Astrocyte (in vitro differentiated cells and primary cell): ENCODE measurements around the gene PLEKHM3. TPM values are rescaled to one million over a fixed set of nuclear protein-coding genes. Genes with fewer than 3 reads are reported as not detected.
A peak's percentile ranks its signal among the peaks of the same experiment; 100 is the strongest.

Source experiments
- DNase-seq: peaks from one replicate; pipeline ENCODE4 v3.0.0-alpha.2; 2010; ENCODE audit warnings: low read depth
- FAIRE-seq: peaks from 2 replicates; lab custom pipeline; 2011; peaks lifted over from hg19 to GRCh38; lab: Jason Lieb, UNC
- H2AFZ ChIP-seq: 2 replicates; pipeline ENCODE4 v1.6.0; 2012; ENCODE audit warnings: low read depth, low read length, inconsistent platforms
- H3K27ac ChIP-seq: 2 replicates; pipeline ENCODE4 v1.5.1; 2011; ENCODE audit warnings: low read depth, low read length, inconsistent platforms
- H3K27me3 ChIP-seq: 2 replicates; pipeline ENCODE4 v1.6.0; 2011; ENCODE audit warnings: low read length, inconsistent platforms; ENCODE audit not compliant: insufficient read depth
- H3K36me3 ChIP-seq: 2 replicates; pipeline ENCODE4 v1.5.1; 2011; ENCODE audit warnings: low read length, inconsistent platforms; ENCODE audit not compliant: insufficient read depth
- H3K4me1 ChIP-seq: 2 replicates; pipeline ENCODE4 v1.5.1; 2011; ENCODE audit warnings: low read length, inconsistent platforms; ENCODE audit not compliant: insufficient read depth
- H3K4me2 ChIP-seq: 2 replicates; pipeline ENCODE4 v1.6.0; 2012; ENCODE audit warnings: low read length, inconsistent platforms
- H3K4me3 ChIP-seq: 2 replicates; pipeline ENCODE4 v1.5.1; 2011; ENCODE audit warnings: low read depth, mild to moderate bottlenecking, low read length, inconsistent platforms; ENCODE audit not compliant: insufficient read depth
- H3K79me2 ChIP-seq: 2 replicates; pipeline ENCODE4 v1.6.0; 2012; ENCODE audit warnings: mild to moderate bottlenecking, low read length, inconsistent platforms; ENCODE audit not compliant: insufficient read depth
- H3K9ac ChIP-seq: 2 replicates; pipeline ENCODE4 v1.6.0; 2012; ENCODE audit warnings: mild to moderate bottlenecking, low read length, inconsistent platforms
- H3K9me3 ChIP-seq: 2 replicates; pipeline ENCODE4 v1.5.1; 2012; ENCODE audit warnings: low read depth, mild to moderate bottlenecking, low read length, inconsistent platforms; ENCODE audit not compliant: insufficient read depth
- H4K20me1 ChIP-seq: 2 replicates; pipeline ENCODE4 v1.6.0; 2012; ENCODE audit warnings: low read length, inconsistent platforms; ENCODE audit not compliant: insufficient read depth
- H3K27ac Mint-ChIP-seq: one replicate; pipeline ENCODE4 v1.8.0; 2021; ENCODE audit warnings: mild to moderate bottlenecking, mixed read lengths; ENCODE audit not compliant: unreplicated experiment
- H3K27me3 Mint-ChIP-seq: one replicate; pipeline ENCODE4 v1.8.0; 2021; ENCODE audit warnings: low read depth, mixed read lengths; ENCODE audit not compliant: unreplicated experiment
- H3K36me3 Mint-ChIP-seq: one replicate; pipeline ENCODE4 v1.8.0; 2021; ENCODE audit warnings: low read depth, mixed read lengths; ENCODE audit not compliant: unreplicated experiment
- H3K4me1 Mint-ChIP-seq: one replicate; pipeline ENCODE4 v1.8.0; 2021; ENCODE audit warnings: low read depth, mixed read lengths; ENCODE audit not compliant: unreplicated experiment
- H3K4me3 Mint-ChIP-seq: one replicate; pipeline ENCODE4 v1.8.0; 2021; ENCODE audit warnings: mild to moderate bottlenecking, moderate library complexity, mixed read lengths; ENCODE audit not compliant: unreplicated experiment
- H3K9me3 Mint-ChIP-seq: one replicate; pipeline ENCODE4 v1.8.0; 2021; ENCODE audit warnings: mild to moderate bottlenecking, mixed read lengths; ENCODE audit not compliant: unreplicated experiment
- CTCF ChIP-seq: IDR thresholded peaks from 2 replicates; pipeline ENCODE4 v1.5.1; 2011; ENCODE audit warnings: low read depth, mild to moderate bottlenecking, inconsistent platforms, low read length, moderate library complexity; ENCODE audit not compliant: insufficient read depth
- EZH2 ChIP-seq: IDR thresholded peaks from 2 replicates; pipeline ENCODE4 v1.6.1; 2012; ENCODE audit warnings: mild to moderate bottlenecking, low read length, inconsistent platforms; ENCODE audit not compliant: insufficient read depth
- total RNA-seq: library from RNA; stranded (reverse); gene quantifications from 2 replicates; pipeline ENCODE4 v1.2.1, GENCODE V29; 2021

PLEKHM3 gene
- total RNA-seq, 1 donor from 2014 or later, result 9.1 TPM

- H3K27me3 ChIP-seq, result no peaks in the 10 kb centered on the region
- peaks cover 9% of the 10 kb centered on the region for H3K27me3 Mint-ChIP-seq
- H3K4me3 ChIP-seq, result no peak overlapping the region
- H3K9me3 Mint-ChIP-seq, result peaks cover 4% of the 10 kb centered on the region
- H3K36me3 Mint-ChIP-seq, result peaks cover 2% of the 10 kb centered on the region
- peaks cover 3% of the 10 kb centered on the region for H3K4me1 ChIP-seq
- no peak overlapping the region for H3K4me3 Mint-ChIP-seq
- H3K27ac Mint-ChIP-seq, result no peak overlapping the region
- no peaks in the 10 kb centered on the region for H3K79me2 ChIP-seq
- peaks cover 7% of the 10 kb centered on the region for H3K4me1 Mint-ChIP-seq
- TF ChIP-seq EZH2 (no peak), CTCF (no peak)
- H3K9ac ChIP-seq, result no peak overlapping the region
- no peaks in the 10 kb centered on the region for H4K20me1 ChIP-seq
- H2AFZ ChIP-seq, result no peak overlapping the region
- no peak overlapping the region for H3K27ac ChIP-seq
- no peaks in the 10 kb centered on the region for H3K36me3 ChIP-seq
- FAIRE-seq (no peak), DNase-seq (no peak)
- no peak overlapping the region for H3K4me2 ChIP-seq
- no peaks in the 10 kb centered on the region for H3K9me3 ChIP-seq
Measured at GRCh38 chr2:208062961-208063360, 37.6 kb upstream of the PLEKHM3 start.

- no peak overlapping the region for H3K4me2 ChIP-seq
- no peaks in the 10 kb centered on the region for H3K79me2 ChIP-seq
- Mint-ChIP-seq H3K4me3 (no peak overlapping the region), H3K9me3 (peaks cover 4% of the 10 kb centered on the region), H3K27me3 (peaks cover 9% of the 10 kb centered on the region), H3K27ac (no peak overlapping the region), H3K36me3 (peaks cover 2% of the 10 kb centered on the region), H3K4me1 (peaks cover 7% of the 10 kb centered on the region)
- no peak overlapping the region for H3K27ac ChIP-seq
- H3K4me3 ChIP-seq, result no peak overlapping the region
- H3K9ac ChIP-seq, result no peak overlapping the region
- H3K4me1 ChIP-seq, result peaks cover 3% of the 10 kb centered on the region
- no peaks in the 10 kb centered on the region for H3K27me3 ChIP-seq
- no peaks in the 10 kb centered on the region for H4K20me1 ChIP-seq
- DNase-seq, result peak; percentile 29
- no peak for FAIRE-seq
- no peaks in the 10 kb centered on the region for H3K9me3 ChIP-seq
- no peak overlapping the region for H2AFZ ChIP-seq
- no peak for TF ChIP-seq EZH2
- peak; percentile 33 for TF ChIP-seq CTCF
- no peaks in the 10 kb centered on the region for H3K36me3 ChIP-seq
Measured at GRCh38 chr2:208062113-208062512, 36.8 kb upstream of the PLEKHM3 start.

- TF ChIP-seq CTCF (no peak), EZH2 (no peak)
- H3K9ac ChIP-seq, result no peak overlapping the region
- H3K36me3 Mint-ChIP-seq, result no peaks in the 10 kb centered on the region
- H3K4me3 Mint-ChIP-seq, result no peak overlapping the region
- FAIRE-seq, result no peak
- H3K4me3 ChIP-seq, result no peak overlapping the region
- H3K4me2 ChIP-seq, result no peak overlapping the region
- H3K27me3 Mint-ChIP-seq, result peaks cover 9% of the 10 kb centered on the region
- H3K36me3 ChIP-seq, result no peaks in the 10 kb centered on the region
- no peak overlapping the region for H3K27ac Mint-ChIP-seq
- no peak overlapping the region for H2AFZ ChIP-seq
- H3K9me3 ChIP-seq, result no peaks in the 10 kb centered on the region
- no peak overlapping the region for H3K27ac ChIP-seq
- H3K27me3 ChIP-seq, result no peaks in the 10 kb centered on the region
- H4K20me1 ChIP-seq, result no peaks in the 10 kb centered on the region
- DNase-seq, result no peak
- H3K4me1 Mint-ChIP-seq, result no peaks in the 10 kb centered on the region
- H3K9me3 Mint-ChIP-seq, result peaks cover 4% of the 10 kb centered on the region
- no peaks in the 10 kb centered on the region for H3K4me1 ChIP-seq
- no peaks in the 10 kb centered on the region for H3K79me2 ChIP-seq
Measured at GRCh38 chr2:208057108-208057507, 31.8 kb upstream of the PLEKHM3 start.
